Measurements from ENCODE around the gene RGS16. TPM values are rescaled to one million over a fixed set of nuclear protein-coding genes. Genes with fewer than 3 reads are reported as not detected.

Gene RGS16
- total RNA-seq, 1 experiment from 2014 or later, result 6.5 TPM

- peak; percentile 22 to 78 (median 57); a peak in 4 of 6 replicates for TF ChIP-seq CTCF (IDR thresholded peaks at IDR 0.05 in 2 of 3, conservative IDR thresholded peaks at IDR 0.05 in 1 of 3; ENCODE audit: borderline replicate concordance in 1 of 3, insufficient read depth in 1 of 3, low read depth in 2 of 3, low read length in 2 of 3)
- TF ChIP-seq SP1 (IDR thresholded peaks at IDR 0.05; ENCODE audit: low read depth), result no peak
- H2AFZ ChIP-seq (ENCODE audit: low read depth, low read length, poor library complexity, severe bottlenecking), result no peak overlapping the region
- peaks cover 12 to 17% of the 10 kb centered on the region in 2 experiments; a peak in 3 of 4 replicates for H3K36me3 ChIP-seq (ENCODE audit: control insufficient read depth in 1 of 2, insufficient read depth in 2 of 2, low read length in 2 of 2)
- DNase-seq (ENCODE audit: low read depth, low spot score) (no peak), ATAC-seq (0 out of 2 replicates have a peak, but pooled peaks have one; percentile 19)
- H3K4me1 ChIP-seq (ENCODE audit: control insufficient read depth in 1 of 2, insufficient read depth in 2 of 2, low read length in 2 of 2), result peaks cover 0 to 16% of the 10 kb centered on the region in 2 experiments; a peak in 2 of 4 replicates
- H3K9me3 ChIP-seq (ENCODE audit: control insufficient read depth in 1 of 2, insufficient read depth in 1 of 2, low read depth in 1 of 2, low read length in 2 of 2), result no peaks in the 10 kb centered on the region
- H3K4me2 ChIP-seq (ENCODE audit: low read length), result no peak overlapping the region
- no peak overlapping the region for H3K27ac ChIP-seq (ENCODE audit: low read depth, low read length)
- H3K27me3 ChIP-seq (ENCODE audit: insufficient read depth, low read length), result no peaks in the 10 kb centered on the region
- no peaks in the 10 kb centered on the region for H3K79me2 ChIP-seq (ENCODE audit: insufficient read depth, low read length)
- intact Hi-C loops (cut with micrococcal nuclease), result no loop called here
- H3K4me3 ChIP-seq (replicated peaks in 1 of 2; ENCODE audit: low read depth in 1 of 2, low read length in 2 of 2), result no peak overlapping the region
- ChIA-PET POLR2A (interaction anchor here (4.6 kb wide), 1 partner anchor 184 kb away, joined by 39 read pairs; no protein-coding TSS in a partner anchor), CTCF (interaction anchor here (1.1 to 17.3 kb wide), 2 partner anchors 186 to 196 kb away, joined by 3 to 412 read pairs; partner anchors contain the start of gene NPL), RAD21 (ENCODE audit: low non-redundant PET in 1 of 2, low total read pairs in 2 of 2, uncharacterized antibody in 2 of 2, unreplicated experiment in 2 of 2) (interaction anchor here (0.8 to 2.2 kb wide), 2 partner anchors 183 kb away, joined by 3 to 13 read pairs; no protein-coding TSS in a partner anchor)
- H3K9me2 ChIP-seq (ENCODE audit: insufficient read depth), result no peaks in the 10 kb centered on the region
- H4K20me1 ChIP-seq (ENCODE audit: insufficient read depth), result no peaks in the 10 kb centered on the region
- no TSS peak for BruUV-seq (replicated peaks)
- H3K9ac ChIP-seq (ENCODE audit: low read length), result no peak overlapping the region
These were observed 4.8 kb downstream of the RGS16 start for GRCh38 chr1:182599339-182599738.

DNA sequence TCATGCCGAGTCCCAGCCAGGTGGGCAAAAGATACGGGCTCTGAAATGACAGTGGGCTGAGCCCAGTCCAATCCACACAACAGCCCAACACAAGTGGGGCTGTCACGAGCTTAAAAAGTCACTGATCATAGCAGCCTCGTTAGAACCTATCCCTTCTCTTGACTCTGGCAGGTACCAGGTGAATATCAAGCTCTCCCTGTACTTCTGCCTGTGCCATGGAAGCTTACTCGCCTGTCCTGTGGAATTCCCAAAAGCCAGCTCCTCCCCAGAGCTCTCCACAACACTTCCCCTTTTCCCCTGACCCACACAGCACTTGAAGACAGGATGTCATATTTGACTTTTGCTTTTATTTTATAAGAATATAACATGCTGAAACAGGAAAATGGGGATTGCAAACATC, 5.9 kb downstream of the RGS16 start:
- no peaks in the 10 kb centered on the region for H3K79me2 ChIP-seq (ENCODE audit: insufficient read depth, low read length)
- H3K27ac ChIP-seq (ENCODE audit: low read depth, low read length), result no peak overlapping the region
- no peak overlapping the region for H2AFZ ChIP-seq (ENCODE audit: low read depth, low read length, poor library complexity, severe bottlenecking)
- ChIA-PET CTCF (interaction anchor here (1.3 to 17.3 kb wide), 2 partner anchors 8 to 187 kb away, joined by 5 to 412 read pairs; partner anchors contain the start of gene NPL), RAD21 (ENCODE audit: low non-redundant PET in 1 of 2, low total read pairs in 2 of 2, uncharacterized antibody in 2 of 2, unreplicated experiment in 2 of 2) (interaction anchor here in 1 of 2 experiments (0.8 kb wide), 1 partner anchor 184 kb away, joined by 3 read pairs; no protein-coding TSS in a partner anchor), POLR2A (interaction anchor here (0.6 to 4.6 kb wide), 3 partner anchors 9 to 185 kb away, joined by 3 to 39 read pairs (median 4); partner anchors contain the start of gene RNASEL)
- TF ChIP-seq REST (IDR thresholded peaks at IDR 0.05; ENCODE audit: low read depth) (no peak), JUND (IDR thresholded peaks at IDR 0.05) (no peak), TCF7L2 (IDR thresholded peaks at IDR 0.05; ENCODE audit: borderline replicate concordance, extremely low read depth, insufficient read depth, insufficient read length) (no peak), CBX3 (IDR thresholded peaks at IDR 0.05; ENCODE audit: low read depth) (no peak), POLR2A (IDR thresholded peaks at IDR 0.05; ENCODE audit: borderline replicate concordance, extremely low read depth, insufficient read depth, insufficient read length) (no peak), EZH2phosphoT487 (IDR thresholded peaks at IDR 0.05; ENCODE audit: borderline replicate concordance) (no peak), CTCF (IDR thresholded peaks at IDR 0.05 in 2 of 3, conservative IDR thresholded peaks at IDR 0.05 in 1 of 3; ENCODE audit: borderline replicate concordance in 1 of 3, insufficient read depth in 1 of 3, low read depth in 2 of 3, low read length in 2 of 3) (no peak), YY1 (IDR thresholded peaks at IDR 0.05; ENCODE audit: extremely low read depth, insufficient replicate concordance, low read depth, low read length) (no peak)
- no peaks in the 10 kb centered on the region for H3K27me3 ChIP-seq (ENCODE audit: insufficient read depth, low read length)
- no peak overlapping the region for H3K4me2 ChIP-seq (ENCODE audit: low read length)
- BruUV-seq (replicated peaks), result no TSS peak
- H3K36me3 ChIP-seq (ENCODE audit: control insufficient read depth in 1 of 2, insufficient read depth in 2 of 2, low read length in 2 of 2), result peaks cover 12 to 17% of the 10 kb centered on the region in 2 experiments; a peak in 3 of 4 replicates
- H3K9me3 ChIP-seq (ENCODE audit: control insufficient read depth in 1 of 2, insufficient read depth in 1 of 2, low read depth in 1 of 2, low read length in 2 of 2), result no peaks in the 10 kb centered on the region
- H3K9ac ChIP-seq (ENCODE audit: low read length), result no peak overlapping the region
- no peak for DNase-seq (ENCODE audit: low read depth, low spot score)
- peaks cover 0 to 6% of the 10 kb centered on the region in 2 experiments; a peak in 2 of 4 replicates for H3K4me1 ChIP-seq (ENCODE audit: control insufficient read depth in 1 of 2, insufficient read depth in 2 of 2, low read length in 2 of 2)
- no peaks in the 10 kb centered on the region for H3K9me2 ChIP-seq (ENCODE audit: insufficient read depth)
- intact Hi-C loops (cut with micrococcal nuclease), result no loop called here
- no peak for ATAC-seq
- H3K4me3 ChIP-seq (replicated peaks in 1 of 2; ENCODE audit: low read depth in 1 of 2, low read length in 2 of 2), result no peak overlapping the region
- no peaks in the 10 kb centered on the region for H4K20me1 ChIP-seq (ENCODE audit: insufficient read depth)

Measured in HCT116 (cell line).